Lower lobe of right lung (tissue), 2 donors: Measurements from ENCODE around the gene DACH2. TPM values are rescaled to one million over a fixed set of nuclear protein-coding genes. Genes with fewer than 3 reads are reported as not detected.

ENCODE experiments used
- ATAC-seq, 2 donors: fragments of 200-7000 bp; cut with Tn5 transposase; one replicate each; pipeline ENCODE4 v1.9.1; 2020 to 2022; ENCODE audit warnings: mild to moderate bottlenecking in 2 of 2, moderate library complexity in 2 of 2
- DNase-seq: peaks from one replicate; pipeline ENCODE4 v3.0.0-alpha.2; 2020
- H3K27ac ChIP-seq: fragments of 200-600 bp; one replicate; pipeline ENCODE4 v1.8.0; 2022
- H3K27me3 ChIP-seq: fragments of 200-600 bp; one replicate; pipeline ENCODE4 v1.8.0; 2022; ENCODE audit warnings: low read depth
- H3K36me3 ChIP-seq: fragments of 200-600 bp; one replicate; pipeline ENCODE4 v1.8.0; 2022; ENCODE audit warnings: mild to moderate bottlenecking
- H3K4me1 ChIP-seq: fragments of 200-600 bp; one replicate; pipeline ENCODE4 v1.8.0; 2022
- H3K4me3 ChIP-seq: fragments of 200-600 bp; one replicate; pipeline ENCODE4 v1.8.0; 2022; ENCODE audit warnings: mild to moderate bottlenecking
- H3K9me3 ChIP-seq: fragments of 200-600 bp; one replicate; pipeline ENCODE4 v1.8.0; 2022
- CTCF ChIP-seq: fragments of 200-600 bp; IDR thresholded peaks from one replicate; pipeline ENCODE4 v1.8.0; 2022; ENCODE audit warnings: antibody characterized with exemption, mild to moderate bottlenecking
- intact Hi-C: fragments of 100-400 bp; cut with DNase I; formaldehyde crosslinking; loops from one replicate; pipeline ENCODE4 v1.11.0; 2022
- total RNA-seq: library from RNA; stranded (reverse); fragmentation: NEBNext Ultra II Directional; extraction: Animal tissue kit (Norgen Biotek cat#: 25700); gene quantifications from one replicate; pipeline ENCODE4 v1.2.1, GENCODE V29; 2021
- donor health status: DM: no; HTN: yes; CAD: no; lungs with severe emphysema.

Gene DACH2
- total RNA-seq, 1 donor from 2014 or later = not detected

- Histone ChIP-seq H3K4me1 (no peaks in the 10 kb centered on the region), H3K27ac (no peak overlapping the region), H3K4me3 (no peak overlapping the region), H3K27me3 (no peaks in the 10 kb centered on the region), H3K9me3 (no peaks in the 10 kb centered on the region), H3K36me3 (no peaks in the 10 kb centered on the region)
- ATAC-seq (no peak), DNase-seq (no peak)
- intact Hi-C loops = no loop called here
- TF ChIP-seq CTCF = no peak
Measured at GRCh38 chrX:86295293-86295692, 147.0 kb downstream of the DACH2 start.

GRCh38 chrX:86322913-86323312 lies 174.7 kb downstream of the DACH2 start:
- no peak overlapping the region for H3K4me3 ChIP-seq
- no peaks in the 10 kb centered on the region for H3K36me3 ChIP-seq
- H3K27ac ChIP-seq = no peak overlapping the region
- no peak for TF ChIP-seq CTCF
- no peaks in the 10 kb centered on the region for H3K27me3 ChIP-seq
- H3K9me3 ChIP-seq = no peaks in the 10 kb centered on the region
- ATAC-seq (no peak), DNase-seq (no peak)
- H3K4me1 ChIP-seq = no peaks in the 10 kb centered on the region
- intact Hi-C loops = no loop called here

- H3K9me3 ChIP-seq = no peaks in the 10 kb centered on the region
- H3K27ac ChIP-seq = no peak overlapping the region
- intact Hi-C loops = no loop called here
- H3K27me3 ChIP-seq = no peaks in the 10 kb centered on the region
- DNase-seq (no peak), ATAC-seq (no peak)
- no peak for TF ChIP-seq CTCF
- no peak overlapping the region for H3K4me3 ChIP-seq
- no peaks in the 10 kb centered on the region for H3K36me3 ChIP-seq
- no peaks in the 10 kb centered on the region for H3K4me1 ChIP-seq
Measured at GRCh38 chrX:86329174-86329573, 180.9 kb downstream of the DACH2 start.

GRCh38 chrX:86348669-86349068 lies 200.4 kb downstream of the DACH2 start:
- TF ChIP-seq CTCF = no peak
- Histone ChIP-seq H3K36me3 (no peaks in the 10 kb centered on the region), H3K9me3 (no peaks in the 10 kb centered on the region), H3K27me3 (no peaks in the 10 kb centered on the region), H3K4me1 (no peaks in the 10 kb centered on the region), H3K27ac (no peak overlapping the region), H3K4me3 (no peak overlapping the region)
- intact Hi-C loops = no loop called here
- DNase-seq (no peak), ATAC-seq (no peak)

- TF ChIP-seq CTCF = no peak
- Histone ChIP-seq H3K9me3 (no peaks in the 10 kb centered on the region), H3K4me3 (no peak overlapping the region), H3K27ac (no peak overlapping the region), H3K36me3 (no peaks in the 10 kb centered on the region), H3K27me3 (no peaks in the 10 kb centered on the region), H3K4me1 (no peaks in the 10 kb centered on the region)
- ATAC-seq = no peak
- DNase-seq = no peak
- intact Hi-C loops = no loop called here
Measured at GRCh38 chrX:86349115-86349514, 200.9 kb downstream of the DACH2 start.
